Stimulated activated CD8-positive, alpha-beta memory T cell treated with anti-CD3 and anti-CD28 coated beads, Interleukin-12 subunit alpha, Interleukin-12 subunit beta, amount 100 ng/mL, for 24 hours (primary cell): Measurements from ENCODE around the gene PCSK2.

ENCODE experiments used
- DNase-seq: peaks from one replicate; pipeline ENCODE4 v3.0.0-alpha.2; 2020; ENCODE audit errors: extremely low read depth

PCSK2 gene

GRCh38 chr20:17399303-17399985 is 172.6 kb downstream of the PCSK2 start:
- no peak for DNase-seq

- DNase-seq: no peak
Observed at GRCh38 chr20:17403461-17403860, 176.6 kb downstream of the PCSK2 start.

- no peak for DNase-seq
Observed at GRCh38 chr20:17406051-17406590, 179.3 kb downstream of the PCSK2 start.

- DNase-seq: no peak
Observed at GRCh38 chr20:17407550-17407949, 180.7 kb downstream of the PCSK2 start.

- DNase-seq: no peak
Observed at GRCh38 chr20:17417225-17417624, 190.4 kb downstream of the PCSK2 start.

GRCh38 chr20:17418737-17419136 is 191.9 kb downstream of the PCSK2 start:
- DNase-seq: no peak

GRCh38 chr20:17419479-17420041 is 192.7 kb downstream of the PCSK2 start:
- no peak for DNase-seq

- no peak for DNase-seq
Observed at GRCh38 chr20:17421493-17421892, 194.7 kb downstream of the PCSK2 start.

- no peak for DNase-seq
Observed at GRCh38 chr20:17423782-17424181, 196.9 kb downstream of the PCSK2 start.

GRCh38 chr20:17427638-17428037 is 200.8 kb downstream of the PCSK2 start:
- DNase-seq: no peak

- no peak for DNase-seq
Observed at GRCh38 chr20:17430125-17430950, 203.5 kb downstream of the PCSK2 start.

GRCh38 chr20:17431621-17432364 is 205.0 kb downstream of the PCSK2 start:
- no peak for DNase-seq

- no peak for DNase-seq
Observed at GRCh38 chr20:17436664-17437063, 209.8 kb downstream of the PCSK2 start.

- no peak for DNase-seq
Observed at GRCh38 chr20:17437251-17437650, 210.4 kb downstream of the PCSK2 start.

GRCh38 chr20:17438436-17439039 is 211.7 kb downstream of the PCSK2 start:
- no peak for DNase-seq

- DNase-seq: no peak
Observed at GRCh38 chr20:17439616-17440296, 212.9 kb downstream of the PCSK2 start.

- no peak for DNase-seq
Observed at GRCh38 chr20:17441745-17442144, 214.9 kb downstream of the PCSK2 start.

GRCh38 chr20:17442588-17442987 is 215.7 kb downstream of the PCSK2 start:
- DNase-seq: no peak

GRCh38 chr20:17443131-17443858 is 216.5 kb downstream of the PCSK2 start:
- DNase-seq: no peak

- no peak for DNase-seq
Observed at GRCh38 chr20:17444091-17444490, 217.3 kb downstream of the PCSK2 start.
